Endothelial cell of umbilical vein (primary cell): ENCODE data around the gene STRA8. TPM values are rescaled to one million over a fixed set of nuclear protein-coding genes. Genes with fewer than 3 reads are reported as not detected.

Experiments used
- BruUV-seq: library from RNA; stranded (reverse); fragments of 400-500 nt; replicated peaks from 2 replicates; lab custom pipeline; 2021; lab: Mats Ljungman, UMichigan
- CTCF ChIA-PET: fragments of 300-600, 350-600 bp; sonication (Branson Sonifier 250); formaldehyde crosslinking; loops from one replicate; lab custom pipeline; 2021; ENCODE audit warnings: antibody characterized with exemption, inconsistent platforms; lab: Charles Lee
- POLR2A ChIA-PET: fragments of 300-600, 350-600 bp; sonication (Branson Sonifier 250); formaldehyde crosslinking; loops from one replicate; lab custom pipeline; 2021; ENCODE audit warnings: antibody characterized with exemption, inconsistent platforms; lab: Charles Lee
- DNase-seq: peaks from one replicate; pipeline ENCODE4 v3.0.0-alpha.2; 2011; ENCODE audit warnings: low read depth, low spot score
- FAIRE-seq: peaks from 2 replicates; lab custom pipeline; 2011; peaks lifted over from hg19 to GRCh38; lab: Jason Lieb, UNC
- H2AFZ ChIP-seq: 2 replicates; pipeline ENCODE4 v1.6.0; 2012; ENCODE audit warnings: low read depth, low read length, control low read depth, inconsistent platforms
- H3K27ac ChIP-seq: 2 replicates; pipeline ENCODE4 v1.5.1; 2011; ENCODE audit warnings: low read depth, mild to moderate bottlenecking, control low read depth, low read length, moderate library complexity; ENCODE audit not compliant: insufficient read depth
- H3K27me3 ChIP-seq, 2 experiments: 2 replicates each; pipeline versions ENCODE4 v1.6.0 to v1.6.1; 2011; ENCODE audit warnings: low read length in 2 of 2, mixed read lengths in 1 of 2; ENCODE audit not compliant: control insufficient read depth in 2 of 2, insufficient read depth in 2 of 2
- H3K36me3 ChIP-seq, 2 experiments: 2 replicates in 1 of 2; 3 replicates in 1 of 2; pipeline ENCODE4 v1.5.1; 2011; ENCODE audit warnings: low read length in 2 of 2, mild to moderate bottlenecking in 1 of 2, moderate library complexity in 1 of 2; ENCODE audit not compliant: control insufficient read depth in 2 of 2, insufficient read depth in 2 of 2; ENCODE audit errors: extremely low read depth in 1 of 2
- H3K4me1 ChIP-seq: 3 replicates; pipeline ENCODE4 v1.5.1; 2011; ENCODE audit warnings: mild to moderate bottlenecking, low read length; ENCODE audit not compliant: control insufficient read depth, insufficient read depth; ENCODE audit errors: extremely low read depth
- H3K4me2 ChIP-seq: 2 replicates; pipeline ENCODE4 v1.6.1; 2011; ENCODE audit warnings: low read length, control low read depth, mixed read lengths; ENCODE audit not compliant: insufficient read depth
- H3K4me3 ChIP-seq, 3 experiments: fragments of 200-600 bp in 1 of 3; sonication (generic), shearing (Covaris generic) in 1 of 3; replicated peaks in 1 of 3; 2 replicates each; pipeline ENCODE4 v1.5.1; 2011 to 2016; ENCODE audit warnings: control low read depth in 3 of 3, low read length in 3 of 3, mild to moderate bottlenecking in 2 of 3, inconsistent platforms in 1 of 3, low read depth in 1 of 3, moderate library complexity in 1 of 3; ENCODE audit not compliant: insufficient read depth in 1 of 3
- H3K79me2 ChIP-seq: 2 replicates; pipeline ENCODE4 v1.6.0; 2012; ENCODE audit warnings: low read length, inconsistent platforms; ENCODE audit not compliant: control insufficient read depth, insufficient read depth
- H3K9ac ChIP-seq: replicated peaks from 2 replicates; pipeline ENCODE3; 2011; ENCODE audit warnings: low read length, control low read depth; ENCODE audit not compliant: insufficient read depth; ENCODE audit errors: extremely low read depth
- H3K9me1 ChIP-seq: replicated peaks from 3 replicates; pipeline ENCODE4 v1.6.0; 2011; ENCODE audit warnings: mild to moderate bottlenecking, low read length; ENCODE audit not compliant: control insufficient read depth, insufficient read depth; ENCODE audit errors: extremely low read depth
- H3K9me3 ChIP-seq: replicated peaks from 2 replicates; pipeline ENCODE4 v1.5.1; 2012; ENCODE audit warnings: low read length, inconsistent platforms; ENCODE audit not compliant: control insufficient read depth, insufficient read depth
- H4K20me1 ChIP-seq: replicated peaks from 2 replicates; pipeline ENCODE3; 2011; ENCODE audit warnings: mild to moderate bottlenecking, low read length; ENCODE audit not compliant: control insufficient read depth, insufficient read depth; ENCODE audit errors: extremely low read depth
- EZH2 ChIP-seq: IDR thresholded peaks from 2 replicates; pipeline ENCODE4 v1.6.1; 2012; ENCODE audit warnings: borderline replicate concordance, low read depth, mild to moderate bottlenecking, moderate library complexity, low read length, inconsistent platforms; ENCODE audit not compliant: severe bottlenecking
- FOS ChIP-seq: IDR thresholded peaks from 2 replicates; pipeline ENCODE4 v1.6.1; 2011; ENCODE audit warnings: mild to moderate bottlenecking, low read length, moderate library complexity, borderline replicate concordance; ENCODE audit not compliant: insufficient read depth
- GATA2 ChIP-seq: IDR thresholded peaks from 2 replicates; pipeline ENCODE4 v1.7.0; 2011; ENCODE audit warnings: low read depth, mild to moderate bottlenecking, moderate library complexity, mixed read lengths, low read length; ENCODE audit not compliant: insufficient read length, insufficient read depth
- JUN ChIP-seq: IDR thresholded peaks from 2 replicates; pipeline ENCODE4 v1.6.1; 2011; ENCODE audit warnings: borderline replicate concordance, low read depth; ENCODE audit not compliant: insufficient read length, insufficient read depth
- MYC ChIP-seq: IDR thresholded peaks from one replicate; pipeline ENCODE4 v1.6.1; 2011; ENCODE audit warnings: mild to moderate bottlenecking, low read depth, low read length
- POLR2A ChIP-seq: IDR thresholded peaks from 2 replicates; pipeline ENCODE4 v1.6.1; 2012; ENCODE audit warnings: low read depth, mild to moderate bottlenecking, control low read depth, low read length
- POLR2AphosphoS5 ChIP-seq: IDR thresholded peaks from 2 replicates; pipeline ENCODE4 v1.6.1; 2012; ENCODE audit warnings: low read depth, mild to moderate bottlenecking, control low read depth, low read length, moderate library complexity; ENCODE audit not compliant: insufficient read depth
- dilution Hi-C: fragments of 300-500 bp; cut with MboI; formaldehyde crosslinking; loops from one replicate; pipeline ENCODE4 v1.15.0; 2019; ENCODE audit warnings: low sequenced_read_pairs; ENCODE audit not compliant: extremely low pct_ligation_motif_present
- intact Hi-C: fragments of 100-400 bp; cut with micrococcal nuclease; formaldehyde crosslinking; loops from one replicate; pipeline ENCODE4 v1.10.0; 2022
- polyA plus RNA-seq, 4 experiments: library from polyadenylated mRNA; depleted of rRNA in 3 of 4; stranded (reverse) in 3 of 4; unstranded in 1 of 4; fragments of >200 nt; gene quantifications; 2 replicates each; pipeline versions ENCODE4 v1.2.1 to v1.2.3, GENCODE V29; 2011 to 2012; ENCODE audit warnings: missing spikeins in 1 of 4
- total RNA-seq: library from RNA; stranded (reverse); gene quantifications from 2 replicates; pipeline ENCODE4 v1.2.3, GENCODE V29; 2021
- TF ChIP-seq, protein P1 (sequence below): IDR thresholded peaks from 2 replicates; pipeline ENCODE4 v1.6.1; 2011; ENCODE audit not compliant: insufficient read depth, insufficient read length
- TF ChIP-seq, protein P2 (sequence below), 2 donors: IDR thresholded peaks; 1 replicate in 1 of 2; 2 replicates in 1 of 2; pipeline ENCODE4 v1.5.1; 2011; ENCODE audit warnings: low read length in 2 of 2, mild to moderate bottlenecking in 2 of 2, moderate library complexity in 2 of 2, control low read depth in 1 of 2, inconsistent platforms in 1 of 2, low read depth in 1 of 2; ENCODE audit not compliant: insufficient read depth in 1 of 2; ENCODE audit errors: extremely low read depth in 1 of 2

Gene STRA8
- total and polyA plus RNA-seq, 2 donors (not counting 3 experiments of a cell fraction or from before 2014, with no cell fraction given), result not detected

DNA sequence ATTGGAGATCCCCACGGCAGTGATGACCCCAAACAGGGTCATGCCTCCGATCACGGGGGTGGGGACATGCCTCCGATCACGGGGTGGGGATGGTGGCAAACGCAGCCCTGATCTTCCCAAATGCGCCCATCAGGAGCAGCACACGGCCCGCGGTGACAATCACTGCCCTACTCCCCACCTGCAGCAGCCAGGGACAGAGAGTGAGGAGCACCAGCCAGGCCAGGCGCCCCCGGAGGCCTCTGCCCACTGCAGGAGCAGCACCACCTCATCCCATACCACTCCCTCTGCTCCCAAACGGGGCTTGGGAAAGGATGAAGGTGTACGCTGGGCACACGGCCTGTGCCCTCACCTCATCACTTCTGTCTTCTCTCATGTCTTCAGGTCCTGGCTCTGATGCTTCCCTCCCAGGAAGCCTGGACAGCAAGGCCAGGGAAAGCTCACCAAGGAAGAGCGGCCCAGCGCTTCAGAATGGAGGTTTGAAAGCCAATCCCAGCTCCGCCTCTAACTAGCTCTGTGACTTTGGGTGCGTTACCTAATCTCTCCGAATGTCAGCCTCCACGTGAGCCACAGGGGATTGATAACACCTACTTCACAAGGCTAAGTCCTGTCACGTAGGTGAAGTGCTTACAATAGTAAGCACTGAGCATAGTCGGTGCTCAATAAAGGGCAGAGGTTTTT lies 37.1 kb downstream of the STRA8 start:
- Histone ChIP-seq H3K4me1 (no peaks in the 10 kb centered on the region), H3K9me3 (no peaks in the 10 kb centered on the region), H3K9ac (no peak overlapping the region), H3K9me1 (no peaks in the 10 kb centered on the region), H4K20me1 (no peaks in the 10 kb centered on the region), H3K27ac (no peak overlapping the region), H3K36me3 (no peaks in the 10 kb centered on the region), H3K4me2 (no peak overlapping the region), H3K4me3 (no peak overlapping the region), H3K27me3 (peaks cover 5 to 6% of the 10 kb centered on the region in 2 experiments), H3K79me2 (no peaks in the 10 kb centered on the region), H2AFZ (no peak overlapping the region)
- ChIA-PET POLR2A (no interaction called here), CTCF (no interaction called here)
- intact Hi-C loops, result no loop called here
- FAIRE-seq (no peak), DNase-seq (no peak)
- TF ChIP-seq POLR2AphosphoS5, result no peak
- no peak for TF ChIP-seq POLR2A
- TF ChIP-seq EZH2, result no peak
- TF ChIP-seq FOS, result no peak
- no peak for TF ChIP-seq MYC
- no peak for TF ChIP-seq GATA2
- TF ChIP-seq, protein P1, sequence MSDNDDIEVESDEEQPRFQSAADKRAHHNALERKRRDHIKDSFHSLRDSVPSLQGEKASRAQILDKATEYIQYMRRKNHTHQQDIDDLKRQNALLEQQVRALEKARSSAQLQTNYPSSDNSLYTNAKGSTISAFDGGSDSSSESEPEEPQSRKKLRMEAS, result no peak
- TF ChIP-seq JUN, result no peak
- no TSS peak for BruUV-seq
- dilution Hi-C loops, result no loop called here

DNA sequence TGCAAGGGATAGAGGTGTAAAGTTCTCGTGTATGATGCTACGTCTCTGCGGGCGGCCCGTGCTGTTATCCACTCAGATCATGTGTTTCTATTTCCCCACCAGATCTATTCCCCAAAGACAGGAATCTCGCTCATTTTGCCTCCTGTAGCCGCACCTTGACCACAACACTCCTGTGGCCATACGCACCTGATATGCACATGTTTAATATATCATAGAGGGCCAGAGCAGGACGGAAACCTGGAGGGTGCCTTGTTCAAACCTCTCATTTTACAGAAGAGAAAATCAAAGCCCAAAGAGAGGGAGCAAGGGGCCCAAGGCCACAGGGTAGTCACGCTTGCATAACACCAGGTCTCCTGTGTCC lies 37.6 kb downstream of the STRA8 start:
- dilution Hi-C loops (no loop called here), intact Hi-C loops (no loop called here)
- H3K79me2 ChIP-seq, result no peaks in the 10 kb centered on the region
- no peaks in the 10 kb centered on the region for H3K9me1 ChIP-seq
- H3K4me1 ChIP-seq, result no peaks in the 10 kb centered on the region
- ChIA-PET CTCF (no interaction called here), POLR2A (no interaction called here)
- BruUV-seq, result no TSS peak
- TF ChIP-seq GATA2 (no peak), EZH2 (no peak), MYC (no peak), POLR2AphosphoS5 (no peak), FOS (no peak), POLR2A (no peak), JUN (no peak)
- TF ChIP-seq, protein P1, result no peak
- TF ChIP-seq, protein P2, sequence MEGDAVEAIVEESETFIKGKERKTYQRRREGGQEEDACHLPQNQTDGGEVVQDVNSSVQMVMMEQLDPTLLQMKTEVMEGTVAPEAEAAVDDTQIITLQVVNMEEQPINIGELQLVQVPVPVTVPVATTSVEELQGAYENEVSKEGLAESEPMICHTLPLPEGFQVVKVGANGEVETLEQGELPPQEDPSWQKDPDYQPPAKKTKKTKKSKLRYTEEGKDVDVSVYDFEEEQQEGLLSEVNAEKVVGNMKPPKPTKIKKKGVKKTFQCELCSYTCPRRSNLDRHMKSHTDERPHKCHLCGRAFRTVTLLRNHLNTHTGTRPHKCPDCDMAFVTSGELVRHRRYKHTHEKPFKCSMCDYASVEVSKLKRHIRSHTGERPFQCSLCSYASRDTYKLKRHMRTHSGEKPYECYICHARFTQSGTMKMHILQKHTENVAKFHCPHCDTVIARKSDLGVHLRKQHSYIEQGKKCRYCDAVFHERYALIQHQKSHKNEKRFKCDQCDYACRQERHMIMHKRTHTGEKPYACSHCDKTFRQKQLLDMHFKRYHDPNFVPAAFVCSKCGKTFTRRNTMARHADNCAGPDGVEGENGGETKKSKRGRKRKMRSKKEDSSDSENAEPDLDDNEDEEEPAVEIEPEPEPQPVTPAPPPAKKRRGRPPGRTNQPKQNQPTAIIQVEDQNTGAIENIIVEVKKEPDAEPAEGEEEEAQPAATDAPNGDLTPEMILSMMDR (IDR thresholded peaks at IDR 0.05; ENCODE audit: extremely low read depth in 1 of 2, insufficient read depth in 1 of 2, low read depth in 1 of 2, low read length in 2 of 2), result no peak
- H3K4me3 ChIP-seq, result no peak overlapping the region
- H3K27me3 ChIP-seq, result peaks cover 5 to 6% of the 10 kb centered on the region in 2 experiments
- DNase-seq, result no peak
- no peak overlapping the region for H3K27ac ChIP-seq
- no peak overlapping the region for H2AFZ ChIP-seq
- H3K36me3 ChIP-seq, result no peaks in the 10 kb centered on the region
- H4K20me1 ChIP-seq, result no peaks in the 10 kb centered on the region
- no peak overlapping the region for H3K9ac ChIP-seq
- H3K9me3 ChIP-seq, result no peaks in the 10 kb centered on the region
- no peak overlapping the region for H3K4me2 ChIP-seq
- FAIRE-seq, result no peak
